ENCODE results near the gene SPSB4. TPM values are rescaled to one million over a fixed set of nuclear protein-coding genes. Genes with fewer than 3 reads are reported as not detected.
A peak's percentile ranks its signal among the peaks of the same experiment; 100 is the strongest.

Gene SPSB4
- total and polyA plus RNA-seq, 2 experiments from 2014 or later, result 57.0 to 82.2 TPM

DNA sequence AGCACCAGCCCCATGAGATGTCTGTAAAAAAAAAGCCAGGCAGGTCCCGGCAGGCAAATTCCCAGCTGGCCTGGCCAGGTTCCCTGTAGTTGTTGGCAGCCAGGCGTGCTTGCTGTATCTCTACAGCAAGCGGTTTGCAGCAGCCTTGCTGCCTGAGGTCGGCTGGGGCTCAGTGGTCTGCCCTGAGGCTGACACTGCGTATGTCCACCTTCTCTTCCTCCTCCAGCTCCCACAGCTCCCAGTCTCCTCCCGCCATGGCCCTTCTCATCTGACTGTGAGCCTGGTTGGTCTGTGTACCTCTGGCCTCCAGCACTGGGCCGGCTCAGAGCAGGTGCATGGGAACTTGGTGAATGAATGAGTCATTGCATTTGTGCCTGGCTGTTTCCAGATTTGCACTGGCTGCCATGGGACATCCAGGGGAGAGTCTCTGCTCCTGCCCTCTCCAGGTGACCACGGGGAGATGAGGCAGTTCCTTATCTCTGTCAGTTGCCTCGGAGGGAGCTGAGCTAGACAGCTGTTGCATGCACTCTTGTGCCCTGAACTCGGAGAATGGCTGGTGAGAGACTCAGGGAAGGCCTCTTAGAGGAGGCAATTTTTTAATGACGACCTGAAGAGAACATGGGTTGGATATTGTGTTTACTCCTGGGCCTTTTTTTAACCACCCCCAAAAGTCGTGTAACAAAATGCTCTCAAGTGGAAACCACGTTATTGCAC lies 43.0 kb downstream of the SPSB4 start:
- Histone ChIP-seq H3K9me3 (ENCODE audit: low read depth) (no peaks in the 10 kb centered on the region), H3K4me3 (no peak overlapping the region), H3K27me3 (no peaks in the 10 kb centered on the region), H3K27ac (peak overlapping the region; percentile 54), H3K4me1 (ENCODE audit: low read depth) (peaks cover 36% of the 10 kb centered on the region), H3K36me3 (no peaks in the 10 kb centered on the region)
- DNase-seq (ENCODE audit: low read depth in 1 of 2, low spot score in 1 of 2), result peak in 1 of 2 donors; percentile 31
- TF ChIP-seq, protein P1, sequence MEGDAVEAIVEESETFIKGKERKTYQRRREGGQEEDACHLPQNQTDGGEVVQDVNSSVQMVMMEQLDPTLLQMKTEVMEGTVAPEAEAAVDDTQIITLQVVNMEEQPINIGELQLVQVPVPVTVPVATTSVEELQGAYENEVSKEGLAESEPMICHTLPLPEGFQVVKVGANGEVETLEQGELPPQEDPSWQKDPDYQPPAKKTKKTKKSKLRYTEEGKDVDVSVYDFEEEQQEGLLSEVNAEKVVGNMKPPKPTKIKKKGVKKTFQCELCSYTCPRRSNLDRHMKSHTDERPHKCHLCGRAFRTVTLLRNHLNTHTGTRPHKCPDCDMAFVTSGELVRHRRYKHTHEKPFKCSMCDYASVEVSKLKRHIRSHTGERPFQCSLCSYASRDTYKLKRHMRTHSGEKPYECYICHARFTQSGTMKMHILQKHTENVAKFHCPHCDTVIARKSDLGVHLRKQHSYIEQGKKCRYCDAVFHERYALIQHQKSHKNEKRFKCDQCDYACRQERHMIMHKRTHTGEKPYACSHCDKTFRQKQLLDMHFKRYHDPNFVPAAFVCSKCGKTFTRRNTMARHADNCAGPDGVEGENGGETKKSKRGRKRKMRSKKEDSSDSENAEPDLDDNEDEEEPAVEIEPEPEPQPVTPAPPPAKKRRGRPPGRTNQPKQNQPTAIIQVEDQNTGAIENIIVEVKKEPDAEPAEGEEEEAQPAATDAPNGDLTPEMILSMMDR (IDR thresholded peaks at IDR 0.05; ENCODE audit: low read depth, low read length), result no peak

DNA sequence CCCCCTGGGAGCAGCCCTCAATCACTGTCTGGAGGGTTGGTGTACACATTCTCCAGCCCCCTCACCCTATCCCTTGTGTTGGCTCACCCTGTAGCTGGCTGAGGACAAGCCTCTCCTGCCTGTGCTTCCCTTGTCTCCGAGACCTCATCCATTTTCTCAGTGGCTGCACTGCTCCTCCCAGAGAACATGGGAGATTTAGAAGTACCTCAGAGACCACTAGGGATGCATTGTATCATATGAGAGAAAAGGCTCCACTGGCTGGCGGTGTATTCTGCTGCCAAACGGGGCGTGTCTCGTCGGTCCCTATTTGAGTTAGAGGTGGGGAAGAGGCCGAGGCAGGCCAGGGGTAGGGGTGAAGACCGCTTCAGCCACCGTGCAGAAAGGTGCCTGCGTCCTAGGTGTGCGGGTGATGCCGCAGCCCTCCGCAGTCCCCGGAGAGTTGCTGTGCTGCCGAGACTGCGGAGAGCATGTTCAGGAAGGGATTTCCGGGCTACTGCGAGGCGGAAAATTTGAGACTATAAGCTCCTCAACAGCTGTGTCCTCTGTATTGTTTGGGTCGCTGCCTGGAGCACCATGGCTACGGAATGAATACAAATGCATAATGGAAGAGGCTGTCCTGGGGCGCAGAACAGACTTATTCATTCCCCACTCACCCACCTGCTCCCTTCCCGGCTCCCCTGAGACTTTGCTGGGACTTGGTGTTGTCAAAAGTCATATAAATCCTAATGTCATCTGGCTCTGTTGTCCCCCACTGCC lies 43.8 kb downstream of the SPSB4 start:
- peaks cover 27% of the 10 kb centered on the region for H3K4me1 ChIP-seq (ENCODE audit: low read depth)
- H3K36me3 ChIP-seq, result no peaks in the 10 kb centered on the region
- H3K27me3 ChIP-seq, result no peaks in the 10 kb centered on the region
- H3K9me3 ChIP-seq (ENCODE audit: low read depth), result no peaks in the 10 kb centered on the region
- H3K27ac ChIP-seq, result peak overlapping the region; percentile 4
- peak in 1 of 2 donors; percentile 73 for DNase-seq (ENCODE audit: low read depth in 1 of 2, low spot score in 1 of 2)
- TF ChIP-seq, protein P1 (IDR thresholded peaks at IDR 0.05; ENCODE audit: low read depth, low read length), result no peak
- H3K4me3 ChIP-seq, result no peak overlapping the region

DNA sequence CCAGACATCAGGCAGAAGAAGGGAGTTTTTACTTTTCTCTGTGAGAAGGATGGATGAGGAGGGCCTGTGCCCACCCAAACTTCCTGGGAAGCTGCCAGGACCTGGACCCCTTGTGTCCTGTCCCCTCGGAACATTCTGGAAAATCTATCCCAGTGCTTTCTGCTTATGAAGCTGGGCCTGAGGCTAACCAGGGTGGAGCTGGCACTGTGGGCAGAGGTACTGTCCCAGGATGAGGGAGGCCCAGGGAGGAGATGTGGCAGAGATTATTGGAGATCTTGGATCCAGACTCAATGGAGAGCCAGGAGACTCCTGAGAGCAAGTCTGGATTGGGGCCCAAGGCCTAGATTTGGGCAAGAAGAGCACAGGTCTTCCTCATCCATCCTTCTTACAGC lies 44.4 kb downstream of the SPSB4 start:
- DNase-seq (ENCODE audit: low read depth in 1 of 2, low spot score in 1 of 2), result no peak
- Histone ChIP-seq H3K9me3 (ENCODE audit: low read depth) (no peaks in the 10 kb centered on the region), H3K27me3 (no peaks in the 10 kb centered on the region), H3K27ac (peak overlapping the region; percentile 4), H3K36me3 (no peaks in the 10 kb centered on the region), H3K4me3 (no peak overlapping the region), H3K4me1 (ENCODE audit: low read depth) (peaks cover 24% of the 10 kb centered on the region)
- TF ChIP-seq, protein P1 (IDR thresholded peaks at IDR 0.05; ENCODE audit: low read depth, low read length), result no peak

DNA sequence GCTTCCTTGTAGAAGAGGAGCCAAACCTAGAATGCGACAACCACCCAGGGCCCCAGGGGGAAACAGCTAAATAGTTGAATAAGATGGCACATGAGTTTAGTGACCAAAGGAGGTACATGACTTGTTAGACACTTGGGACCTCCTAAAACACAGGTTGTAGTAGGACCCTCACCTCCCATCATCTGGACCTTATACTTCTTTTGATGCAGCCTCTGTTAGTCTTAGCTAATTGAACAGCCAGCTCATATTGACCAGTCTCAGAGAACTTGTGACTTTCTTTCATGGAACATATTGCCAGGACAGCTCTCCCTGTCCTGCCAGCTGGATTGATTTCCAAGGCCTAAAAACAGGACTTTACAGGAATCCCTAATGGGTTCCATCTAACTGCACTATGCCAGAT lies 45.0 kb downstream of the SPSB4 start:
- TF ChIP-seq, protein P1 (IDR thresholded peaks at IDR 0.05; ENCODE audit: low read depth, low read length), result no peak
- no peaks in the 10 kb centered on the region for H3K27me3 ChIP-seq
- no peaks in the 10 kb centered on the region for H3K36me3 ChIP-seq
- H3K9me3 ChIP-seq (ENCODE audit: low read depth), result no peaks in the 10 kb centered on the region
- H3K4me1 ChIP-seq (ENCODE audit: low read depth), result peaks cover 24% of the 10 kb centered on the region
- DNase-seq (ENCODE audit: low read depth in 1 of 2, low spot score in 1 of 2), result no peak
- H3K27ac ChIP-seq, result no peak overlapping the region
- no peak overlapping the region for H3K4me3 ChIP-seq

DNA sequence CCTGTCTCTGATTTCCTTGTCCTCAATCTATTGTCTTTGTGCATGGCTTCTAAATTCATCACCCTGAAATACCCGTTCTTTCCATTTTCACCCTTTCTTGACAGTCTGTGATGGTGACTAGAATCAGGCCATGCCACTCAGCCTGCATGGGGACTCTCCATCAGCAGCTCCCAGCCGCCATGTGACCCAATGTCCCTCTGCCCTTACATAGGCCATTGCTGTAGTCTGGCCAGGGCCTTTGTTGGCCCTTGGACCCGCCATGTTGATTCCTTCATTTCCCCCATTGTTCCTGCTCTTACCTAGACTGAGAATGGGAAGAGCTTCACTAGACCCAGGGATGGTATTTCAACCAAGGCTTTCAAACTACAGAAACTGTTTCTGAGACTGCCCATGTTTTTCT lies 45.8 kb downstream of the SPSB4 start:
- Histone ChIP-seq H3K27ac (no peak overlapping the region), H3K4me3 (no peak overlapping the region), H3K9me3 (ENCODE audit: low read depth) (no peaks in the 10 kb centered on the region), H3K4me1 (ENCODE audit: low read depth) (peaks cover 15% of the 10 kb centered on the region), H3K27me3 (no peaks in the 10 kb centered on the region), H3K36me3 (no peaks in the 10 kb centered on the region)
- TF ChIP-seq, protein P1 (IDR thresholded peaks at IDR 0.05; ENCODE audit: low read depth, low read length), result no peak
- no peak for DNase-seq (ENCODE audit: low read depth in 1 of 2, low spot score in 1 of 2)

Measured in cardiac muscle cell (in vitro differentiated cells and primary cell).